HepG2 (cell line): ENCODE data around the gene GNAI2. TPM values are rescaled to one million over a fixed set of nuclear protein-coding genes. Genes with fewer than 3 reads are reported as not detected.

Experiments used
- DMAP1 ChIP-seq: IDR thresholded peaks from 2 replicates; pipeline ENCODE4 v1.6.1; 2016
- EHMT2 ChIP-seq: fragments of 200-600 bp; sonication (generic); IDR thresholded peaks from 2 replicates; pipeline ENCODE4 v1.7.0; 2017; ENCODE audit warnings: antibody characterized with exemption, low read depth, low read length, borderline replicate concordance
- HNRNPL ChIP-seq: fragments of 200-400 bp; formaldehyde crosslinking; IDR thresholded peaks from 2 replicates; pipeline ENCODE4 v1.6.1; 2017; ENCODE audit warnings: mild to moderate bottlenecking, low read depth, low read length
- MED8 ChIP-seq: sonication (generic); formaldehyde crosslinking; IDR thresholded peaks from 2 replicates; pipeline ENCODE4 v1.8.1; 2023; ENCODE audit warnings: mild to moderate bottlenecking, missing genetic modification reagents; ENCODE audit not compliant: insufficient replicate concordance
- PHF5A ChIP-seq: IDR thresholded peaks from one replicate; pipeline ENCODE4 v1.6.1; 2018; ENCODE audit warnings: low read depth, missing genetic modification reagents; ENCODE audit not compliant: unreplicated experiment
- RAD51 ChIP-seq: fragments of 450-650 bp; IDR thresholded peaks from 2 replicates; pipeline ENCODE4 v1.6.1; 2016; ENCODE audit warnings: borderline replicate concordance
- SPEN ChIP-seq: sonication (generic); formaldehyde crosslinking; IDR thresholded peaks from 2 replicates; pipeline ENCODE4 v1.5.1; 2020; ENCODE audit warnings: low read depth, mild to moderate bottlenecking, missing genetic modification reagents
- TBX2 ChIP-seq: sonication (generic); formaldehyde crosslinking; IDR thresholded peaks from 2 replicates; pipeline ENCODE4 v1.5.0; 2020; ENCODE audit warnings: missing genetic modification reagents, mild to moderate bottlenecking, borderline replicate concordance
- YY1 ChIP-seq: IDR thresholded peaks from 2 replicates; pipeline ENCODE4 v1.6.1; 2011; ENCODE audit warnings: low read length, low read depth, moderate library complexity, mild to moderate bottlenecking; ENCODE audit not compliant: insufficient read depth, insufficient replicate concordance
- ZFP90 ChIP-seq: sonication (generic); formaldehyde crosslinking; IDR thresholded peaks from 2 replicates; pipeline ENCODE4 v1.8.0; 2022; ENCODE audit warnings: missing genetic modification reagents, mild to moderate bottlenecking, inconsistent platforms, borderline replicate concordance
- ZFP91 ChIP-seq: sonication (generic); formaldehyde crosslinking; IDR thresholded peaks from 2 replicates; pipeline ENCODE4 v1.9.0; 2022; ENCODE audit warnings: missing genetic modification reagents, mild to moderate bottlenecking, borderline replicate concordance
- ZNF180 ChIP-seq: sonication (generic); formaldehyde crosslinking; IDR thresholded peaks from 2 replicates; pipeline ENCODE4 v1.4.0; 2020; ENCODE audit warnings: low read depth, missing genetic modification reagents, borderline replicate concordance
- ZNF205 ChIP-seq: IDR thresholded peaks from 2 replicates; pipeline ENCODE4 v1.6.1; 2018; ENCODE audit warnings: missing biosample characterization, missing genetic modification reagents
- ZNF225 ChIP-seq: sonication (generic); formaldehyde crosslinking; IDR thresholded peaks from 2 replicates; pipeline ENCODE4 v1.4.0; 2020; ENCODE audit warnings: mild to moderate bottlenecking, missing genetic modification reagents
- ZNF30 ChIP-seq: sonication (generic); formaldehyde crosslinking; IDR thresholded peaks from 2 replicates; pipeline ENCODE4 v1.5.0; 2020; ENCODE audit warnings: mild to moderate bottlenecking, missing genetic modification reagents
- ZNF709 ChIP-seq: sonication (generic); formaldehyde crosslinking; IDR thresholded peaks from 2 replicates; pipeline ENCODE4 v1.5.0; 2020; ENCODE audit warnings: mild to moderate bottlenecking, missing genetic modification reagents
- ZNF781 ChIP-seq: sonication (generic); formaldehyde crosslinking; IDR thresholded peaks from 2 replicates; pipeline ENCODE4 v1.5.1; 2020; ENCODE audit warnings: borderline replicate concordance, mild to moderate bottlenecking, missing genetic modification reagents; ENCODE audit errors: not compliant biosample characterization
- polyA plus RNA-seq, 8 experiments: library from polyadenylated mRNA; depleted of rRNA in 3 of 8; stranded (reverse) in 7 of 8; unstranded in 1 of 8; fragments of >200 nt; fragmentation: Illumina TruSeq in 4 of 8; extraction: Trizol in 4 of 8; gene quantifications; 2 replicates each; pipeline versions ENCODE4 v1.2.1 to v1.2.3, GENCODE V29; 2011 to 2016; ENCODE audit warnings: low read depth in 4 of 8, missing spikeins in 1 of 8, mixed read lengths in 1 of 8; ENCODE audit not compliant: insufficient read depth in 1 of 8
- total RNA-seq, 5 experiments: library from RNA; depleted of rRNA; stranded (reverse); fragments of >200 nt; fragmentation: Illumina TruSeq; extraction: Trizol; gene quantifications; 2 replicates each; pipeline ENCODE4 v1.2.3, GENCODE V29; 2016; ENCODE audit warnings: low read depth in 1 of 5
- TF ChIP-seq, protein P1 (sequence below): sonication (generic); formaldehyde crosslinking; conservative IDR thresholded peaks from 2 replicates; pipeline ENCODE4 v1.5.0; 2020; ENCODE audit warnings: missing genetic modification reagents
- TF ChIP-seq, protein P2 (sequence below): IDR thresholded peaks from 2 replicates; pipeline ENCODE4 v1.6.1; 2012; ENCODE audit warnings: low read length, improper control_type of control experiment
- TF ChIP-seq, protein P3 (sequence below): fragments of 450-650 bp; IDR thresholded peaks from 2 replicates; pipeline ENCODE4 v1.6.1; 2017
- TF ChIP-seq, protein P4 (sequence below): IDR thresholded peaks from 2 replicates; pipeline ENCODE4 v1.6.1; 2016; ENCODE audit warnings: low read depth, borderline replicate concordance

GNAI2 gene
- total and polyA plus RNA-seq, 2 of the 13 experiments (the other 11 are each of a cell fraction or from before 2014, with no cell fraction given) = 51.1 to 66.2 TPM

- TF ChIP-seq HNRNPL (0 out of 2 replicates have a peak, but pooled peaks have one; percentile 19), EHMT2 (no peak), ZNF709 (no peak), ZNF180 (no peak), RAD51 (no peak), SPEN (CRISPR knock-in tag) (0 out of 2 replicates have a peak, but pooled peaks have one; percentile 27), PHF5A (CRISPR knock-in tag) (peak; percentile 32), TBX2 (CRISPR knock-in tag) (peak; percentile 47; the same call in 1 of the 2 replicates), ZNF781 (peak; percentile 87), DMAP1 (0 out of 2 replicates have a peak, but pooled peaks have one; percentile 53), ZNF30 (CRISPR knock-in tag) (no peak), ZFP91 (CRISPR knock-in tag) (peak; percentile 80; the same call in 1 of the 2 replicates), ZNF205 (CRISPR knock-in tag) (peak; percentile 57; the same call in 1 of the 2 replicates), ZFP90 (CRISPR knock-in tag) (peak; percentile 49; the same call in 1 of the 2 replicates), YY1 (peak; percentile 46), ZNF225 (CRISPR knock-in tag) (no peak), MED8 (CRISPR knock-in tag) (peak; percentile 50)
- TF ChIP-seq, protein P1, sequence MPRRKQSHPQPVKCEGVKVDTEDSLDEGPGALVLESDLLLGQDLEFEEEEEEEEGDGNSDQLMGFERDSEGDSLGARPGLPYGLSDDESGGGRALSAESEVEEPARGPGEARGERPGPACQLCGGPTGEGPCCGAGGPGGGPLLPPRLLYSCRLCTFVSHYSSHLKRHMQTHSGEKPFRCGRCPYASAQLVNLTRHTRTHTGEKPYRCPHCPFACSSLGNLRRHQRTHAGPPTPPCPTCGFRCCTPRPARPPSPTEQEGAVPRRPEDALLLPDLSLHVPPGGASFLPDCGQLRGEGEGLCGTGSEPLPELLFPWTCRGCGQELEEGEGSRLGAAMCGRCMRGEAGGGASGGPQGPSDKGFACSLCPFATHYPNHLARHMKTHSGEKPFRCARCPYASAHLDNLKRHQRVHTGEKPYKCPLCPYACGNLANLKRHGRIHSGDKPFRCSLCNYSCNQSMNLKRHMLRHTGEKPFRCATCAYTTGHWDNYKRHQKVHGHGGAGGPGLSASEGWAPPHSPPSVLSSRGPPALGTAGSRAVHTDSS (CRISPR knock-in tag) = no peak
- TF ChIP-seq, protein P2, sequence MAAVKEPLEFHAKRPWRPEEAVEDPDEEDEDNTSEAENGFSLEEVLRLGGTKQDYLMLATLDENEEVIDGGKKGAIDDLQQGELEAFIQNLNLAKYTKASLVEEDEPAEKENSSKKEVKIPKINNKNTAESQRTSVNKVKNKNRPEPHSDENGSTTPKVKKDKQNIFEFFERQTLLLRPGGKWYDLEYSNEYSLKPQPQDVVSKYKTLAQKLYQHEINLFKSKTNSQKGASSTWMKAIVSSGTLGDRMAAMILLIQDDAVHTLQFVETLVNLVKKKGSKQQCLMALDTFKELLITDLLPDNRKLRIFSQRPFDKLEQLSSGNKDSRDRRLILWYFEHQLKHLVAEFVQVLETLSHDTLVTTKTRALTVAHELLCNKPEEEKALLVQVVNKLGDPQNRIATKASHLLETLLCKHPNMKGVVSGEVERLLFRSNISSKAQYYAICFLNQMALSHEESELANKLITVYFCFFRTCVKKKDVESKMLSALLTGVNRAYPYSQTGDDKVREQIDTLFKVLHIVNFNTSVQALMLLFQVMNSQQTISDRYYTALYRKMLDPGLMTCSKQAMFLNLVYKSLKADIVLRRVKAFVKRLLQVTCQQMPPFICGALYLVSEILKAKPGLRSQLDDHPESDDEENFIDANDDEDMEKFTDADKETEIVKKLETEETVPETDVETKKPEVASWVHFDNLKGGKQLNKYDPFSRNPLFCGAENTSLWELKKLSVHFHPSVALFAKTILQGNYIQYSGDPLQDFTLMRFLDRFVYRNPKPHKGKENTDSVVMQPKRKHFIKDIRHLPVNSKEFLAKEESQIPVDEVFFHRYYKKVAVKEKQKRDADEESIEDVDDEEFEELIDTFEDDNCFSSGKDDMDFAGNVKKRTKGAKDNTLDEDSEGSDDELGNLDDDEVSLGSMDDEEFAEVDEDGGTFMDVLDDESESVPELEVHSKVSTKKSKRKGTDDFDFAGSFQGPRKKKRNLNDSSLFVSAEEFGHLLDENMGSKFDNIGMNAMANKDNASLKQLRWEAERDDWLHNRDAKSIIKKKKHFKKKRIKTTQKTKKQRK = no peak
- TF ChIP-seq, protein P3, sequence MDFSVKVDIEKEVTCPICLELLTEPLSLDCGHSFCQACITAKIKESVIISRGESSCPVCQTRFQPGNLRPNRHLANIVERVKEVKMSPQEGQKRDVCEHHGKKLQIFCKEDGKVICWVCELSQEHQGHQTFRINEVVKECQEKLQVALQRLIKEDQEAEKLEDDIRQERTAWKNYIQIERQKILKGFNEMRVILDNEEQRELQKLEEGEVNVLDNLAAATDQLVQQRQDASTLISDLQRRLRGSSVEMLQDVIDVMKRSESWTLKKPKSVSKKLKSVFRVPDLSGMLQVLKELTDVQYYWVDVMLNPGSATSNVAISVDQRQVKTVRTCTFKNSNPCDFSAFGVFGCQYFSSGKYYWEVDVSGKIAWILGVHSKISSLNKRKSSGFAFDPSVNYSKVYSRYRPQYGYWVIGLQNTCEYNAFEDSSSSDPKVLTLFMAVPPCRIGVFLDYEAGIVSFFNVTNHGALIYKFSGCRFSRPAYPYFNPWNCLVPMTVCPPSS = no peak
- TF ChIP-seq, protein P4, sequence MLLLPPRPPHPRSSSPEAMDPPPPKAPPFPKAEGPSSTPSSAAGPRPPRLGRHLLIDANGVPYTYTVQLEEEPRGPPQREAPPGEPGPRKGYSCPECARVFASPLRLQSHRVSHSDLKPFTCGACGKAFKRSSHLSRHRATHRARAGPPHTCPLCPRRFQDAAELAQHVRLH (CRISPR knock-in tag) = peak; percentile 80; the same call in 1 of the 2 replicates
Observed at GRCh38 chr3:50245831-50246516, 10.0 kb downstream of the GNAI2 start (continued).
